ENCODE measurements around the gene AMOTL2. TPM values are rescaled to one million over a fixed set of nuclear protein-coding genes. Genes with fewer than 3 reads are reported as not detected.
A peak's percentile ranks its signal among the peaks of the same experiment; 100 is the strongest.

The AMOTL2 gene
- total RNA-seq, 1 experiment from 2014 or later: 197 TPM

DNA sequence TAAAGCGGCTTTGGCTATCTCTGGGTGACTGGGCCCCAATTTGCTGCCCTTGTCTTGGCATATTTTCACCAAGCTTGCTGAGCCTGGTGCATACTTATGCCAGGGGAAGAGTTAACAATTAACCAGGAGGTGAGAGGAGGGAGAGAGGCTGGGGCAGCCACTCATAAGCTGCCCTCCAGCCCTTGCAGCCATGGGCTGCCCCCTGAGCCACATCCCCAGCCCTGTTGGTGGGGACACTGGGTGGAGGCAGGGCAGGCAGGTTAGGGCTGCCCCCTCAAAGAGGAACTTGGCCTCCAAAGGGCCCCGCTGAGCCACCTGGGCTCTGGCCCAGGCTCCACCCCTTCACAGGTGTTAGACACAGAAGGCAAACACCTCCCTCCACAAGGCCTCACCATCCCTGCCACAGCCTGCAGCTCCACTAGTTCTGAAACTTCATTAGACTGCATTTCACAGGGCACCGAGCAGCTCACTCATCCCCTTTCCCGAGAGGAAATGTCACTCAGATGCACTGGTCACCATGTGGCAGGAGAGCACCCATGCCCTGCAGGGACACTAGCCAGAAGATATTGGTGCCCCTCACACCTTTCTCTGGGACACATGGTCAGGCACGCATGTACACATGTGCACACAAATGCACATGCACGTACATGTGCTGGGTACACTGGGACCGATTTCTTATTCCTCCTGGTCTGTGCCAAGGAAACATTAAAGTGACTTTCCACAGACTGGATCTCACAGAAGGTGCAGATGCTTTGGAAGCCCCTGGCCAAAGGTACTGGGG, 20.2 kb downstream of the AMOTL2 start:
- no peak for DNase-seq (ENCODE audit: low read depth)

DNA sequence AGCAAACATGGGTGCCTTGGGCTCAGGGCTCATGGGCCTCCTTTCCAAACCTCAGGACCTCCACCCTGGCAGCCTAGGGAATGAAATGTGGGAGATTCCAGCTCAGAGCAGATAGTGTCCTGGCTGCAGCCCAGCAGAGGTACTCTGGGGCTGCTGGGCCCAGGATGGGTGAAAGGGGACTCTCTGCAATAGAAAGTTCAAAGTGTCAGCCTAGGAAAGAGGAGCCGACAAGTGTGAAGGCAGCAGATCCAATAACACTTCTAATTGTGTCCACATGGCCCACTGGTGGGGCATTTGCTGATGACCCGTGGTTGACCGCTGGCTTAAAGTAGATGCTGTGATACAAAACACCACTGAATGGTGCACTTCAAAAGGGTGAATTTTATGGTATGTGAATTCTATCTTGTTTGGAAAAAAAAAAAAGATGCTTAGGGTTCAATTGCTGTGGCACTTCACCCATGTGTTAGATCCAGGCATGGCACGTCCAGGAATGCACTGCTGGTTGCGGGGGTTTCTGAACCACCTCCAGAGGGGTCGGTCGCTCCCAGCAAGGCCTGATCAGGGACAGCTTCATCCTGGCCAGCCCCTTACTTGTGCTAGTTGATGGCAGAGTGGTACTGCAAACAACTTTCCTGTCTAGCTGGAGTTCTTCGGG, 20.9 kb downstream of the AMOTL2 start:
- no peak for DNase-seq (ENCODE audit: low read depth)

DNA sequence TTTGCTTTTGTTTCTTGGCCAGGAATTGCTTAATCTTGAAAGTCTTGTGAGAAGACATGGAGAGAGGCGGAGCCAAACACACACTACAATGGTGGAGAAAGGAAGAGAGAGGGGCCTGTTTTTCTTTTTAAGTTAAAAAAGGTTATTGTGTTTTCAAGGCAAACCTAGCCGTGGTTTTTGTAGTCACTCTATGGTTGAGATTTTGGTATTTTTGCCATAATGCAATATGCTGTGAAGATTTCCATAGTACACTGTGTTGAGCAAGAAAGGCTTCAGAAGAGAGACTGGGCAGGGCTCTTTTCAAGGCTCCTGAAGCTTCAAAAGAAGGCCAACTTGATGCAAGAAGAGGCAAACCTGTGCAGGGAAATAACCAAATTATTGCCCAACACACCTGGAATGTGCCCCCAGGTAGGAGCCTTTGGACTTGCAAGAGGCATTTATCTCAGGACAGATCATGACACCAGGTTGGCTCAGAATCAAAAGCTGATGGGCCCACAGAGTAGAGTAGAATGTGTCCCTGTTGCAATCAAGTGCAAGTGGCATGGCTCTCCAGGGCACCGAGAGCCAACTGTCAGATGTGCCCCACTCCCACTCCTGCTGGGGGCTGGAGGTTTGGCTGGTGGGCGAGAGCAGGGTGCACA, 22.1 kb downstream of the AMOTL2 start:
- DNase-seq (ENCODE audit: low read depth): no peak

- DNase-seq (ENCODE audit: low read depth): no peak
Measured at GRCh38 chr3:134351427-134351826, 22.8 kb downstream of the AMOTL2 start.

DNA sequence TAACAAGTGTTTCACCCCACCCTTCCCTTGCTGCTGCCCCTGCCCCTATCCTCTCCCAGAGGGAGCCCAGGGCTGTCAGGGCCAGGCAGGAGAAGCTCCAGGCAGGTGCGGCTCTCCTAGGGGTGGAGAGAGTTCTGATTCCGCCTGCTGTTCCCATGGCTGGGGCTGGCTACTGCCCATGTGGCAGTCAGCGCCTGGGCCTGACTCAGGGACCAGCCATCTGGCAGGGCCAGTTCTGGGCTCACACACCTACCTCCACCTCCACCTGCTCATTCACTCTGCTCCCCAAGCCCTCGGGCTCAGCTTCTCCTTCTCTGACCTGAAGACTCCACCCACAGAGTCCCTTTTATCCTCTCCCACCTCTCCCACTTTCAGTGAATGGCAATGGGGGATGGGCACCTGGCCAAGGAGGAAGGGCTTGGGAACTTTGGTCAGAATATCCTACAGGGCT, 23.4 kb downstream of the AMOTL2 start:
- DNase-seq (ENCODE audit: low read depth): no peak

- DNase-seq (ENCODE audit: low read depth): no peak
Measured at GRCh38 chr3:134350266-134350665, 24.0 kb downstream of the AMOTL2 start.

DNA sequence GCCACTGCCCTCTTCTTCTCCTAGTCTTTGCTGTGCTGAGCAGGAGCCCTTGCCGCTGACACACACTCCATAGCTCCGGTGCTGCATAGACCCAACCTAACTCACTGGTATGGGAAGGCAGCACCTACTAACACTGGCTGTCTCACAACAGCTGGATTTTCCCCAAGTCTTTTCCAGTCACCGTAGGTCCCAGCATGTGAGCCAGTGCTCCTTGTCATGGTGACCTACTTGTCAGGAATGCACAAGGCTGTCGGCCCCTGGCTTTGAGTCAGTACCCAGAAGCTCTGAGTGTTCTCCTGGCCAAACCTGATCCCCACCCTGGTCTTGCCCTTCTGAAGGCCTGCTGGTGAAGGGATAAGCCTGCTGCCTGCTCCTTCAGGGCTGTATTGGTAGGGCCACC, 25.7 kb downstream of the AMOTL2 start:
- DNase-seq (ENCODE audit: low read depth): peak; percentile 63

DNA sequence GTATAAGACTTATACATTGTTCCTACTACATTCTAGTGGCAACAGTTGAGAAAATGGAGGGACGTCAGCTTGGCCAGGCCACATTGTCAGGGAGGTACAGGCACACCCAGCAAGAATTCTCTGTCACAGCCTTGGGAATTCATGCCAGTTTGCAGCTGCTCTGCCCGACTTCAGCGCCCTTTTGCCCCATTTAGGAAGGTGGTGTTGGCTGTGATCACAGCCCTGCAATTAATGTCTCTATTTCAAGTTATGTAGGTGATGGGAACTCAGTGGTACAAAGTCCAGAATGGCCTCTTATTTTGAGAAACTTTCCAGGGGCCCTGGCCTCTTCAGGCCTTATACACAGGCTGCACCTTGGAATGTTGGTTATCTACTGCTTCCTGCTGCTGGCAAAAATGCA, 26.7 kb downstream of the AMOTL2 start:
- no peak for DNase-seq (ENCODE audit: low read depth)

GRCh38 chr3:134346744-134347143, 27.5 kb downstream of the AMOTL2 start:
- DNase-seq (ENCODE audit: low read depth): no peak

- DNase-seq (ENCODE audit: low read depth): no peak
Measured at GRCh38 chr3:134345202-134345601, 29.0 kb downstream of the AMOTL2 start.

- DNase-seq (ENCODE audit: low read depth): no peak
Measured at GRCh38 chr3:134344560-134344959, 29.7 kb downstream of the AMOTL2 start.

- no peak for DNase-seq (ENCODE audit: low read depth)
Measured at GRCh38 chr3:134342259-134342658, 32.0 kb downstream of the AMOTL2 start.

DNA sequence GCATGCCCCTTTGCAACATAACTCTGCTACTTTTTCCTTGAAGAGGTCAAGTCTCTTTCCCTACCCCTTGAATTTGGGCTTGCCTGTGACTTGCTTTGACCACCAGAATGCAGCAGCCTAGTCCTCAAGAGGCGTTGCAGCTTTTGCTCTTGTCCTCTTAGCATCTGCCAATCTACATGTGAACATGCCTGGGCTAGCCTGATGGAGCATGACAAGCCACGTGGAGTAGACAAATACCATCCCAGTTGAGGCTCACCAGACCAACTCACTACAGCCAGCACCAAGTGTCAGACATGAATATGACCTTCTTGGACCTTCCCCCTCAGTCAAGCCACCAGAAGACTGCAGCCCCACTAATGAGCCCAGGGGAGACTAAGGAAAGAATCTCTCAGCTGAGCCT, 32.9 kb downstream of the AMOTL2 start:
- no peak for DNase-seq (ENCODE audit: low read depth)

DNA sequence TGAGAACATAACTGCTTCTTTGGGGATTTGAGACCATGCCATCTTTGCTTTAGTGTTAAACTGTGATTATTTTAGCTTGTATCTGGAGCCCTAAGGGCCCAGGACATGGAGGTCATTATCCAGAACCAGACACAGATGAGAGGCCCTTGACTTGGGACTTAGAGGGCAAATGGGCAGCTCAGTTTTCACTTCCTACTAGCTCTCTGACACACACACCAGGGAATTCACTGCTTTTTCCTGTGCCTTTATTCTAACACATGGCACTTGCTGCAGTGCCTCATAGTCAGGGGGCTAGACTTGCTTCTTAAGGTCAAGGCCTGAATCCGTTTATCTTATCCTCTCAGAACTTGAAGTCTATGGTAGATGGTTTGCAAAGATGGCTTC, 33.3 kb downstream of the AMOTL2 start:
- DNase-seq (ENCODE audit: low read depth): no peak

DNA sequence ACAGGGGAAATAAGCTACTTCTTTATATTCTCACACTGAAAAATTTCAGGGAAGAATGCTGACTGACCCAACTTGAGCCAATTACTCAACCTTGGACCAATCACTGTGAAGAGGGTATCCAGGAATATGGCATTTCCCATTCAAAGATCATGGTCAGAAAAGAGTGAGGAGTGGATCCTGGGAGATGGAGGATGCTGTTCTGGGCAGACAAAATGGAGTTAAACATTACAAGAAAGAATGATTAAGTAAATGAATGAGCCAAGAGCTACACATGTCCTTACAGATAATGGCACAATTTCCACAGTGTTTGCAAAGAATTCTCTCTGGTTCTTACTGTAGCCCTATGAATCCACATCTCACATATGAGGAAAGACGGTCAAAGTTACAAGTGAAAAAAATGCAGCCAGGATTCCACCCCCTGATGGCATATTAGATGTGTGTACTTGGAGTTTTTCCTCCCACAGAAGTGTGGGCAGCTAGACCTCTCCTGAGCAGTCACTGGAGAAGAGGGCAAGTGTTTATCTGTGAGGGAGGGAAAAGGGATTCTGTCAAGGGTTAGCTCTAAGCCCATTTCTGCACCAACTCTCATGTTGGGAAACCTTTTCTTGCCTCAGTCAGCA, 33.8 kb downstream of the AMOTL2 start:
- DNase-seq (ENCODE audit: low read depth): no peak

DNA sequence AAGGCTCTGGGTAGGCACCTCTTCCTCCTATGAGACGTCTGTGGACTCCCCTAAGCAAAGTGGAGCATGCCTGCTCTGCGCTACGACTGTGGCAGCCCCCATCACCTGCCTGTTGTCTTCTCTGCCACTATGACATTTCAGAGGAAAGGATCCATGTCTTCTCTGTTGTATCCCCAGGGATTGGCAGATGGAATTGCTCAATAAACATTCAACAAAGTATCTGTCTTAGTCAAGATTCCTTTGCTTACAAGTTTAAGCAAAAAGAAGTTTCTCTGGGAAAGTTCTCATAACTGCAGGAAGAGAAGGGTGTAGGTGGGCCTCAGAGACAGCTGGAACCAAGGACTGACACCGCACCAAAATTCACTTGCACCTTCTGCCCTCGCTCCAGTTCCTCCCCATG, 34.3 kb downstream of the AMOTL2 start:
- no peak for DNase-seq (ENCODE audit: low read depth)

- no peak for DNase-seq (ENCODE audit: low read depth)
Measured at GRCh38 chr3:134339331-134339730, 34.9 kb downstream of the AMOTL2 start.

GRCh38 chr3:134338516-134339261, 35.6 kb downstream of the AMOTL2 start:
- DNase-seq (ENCODE audit: low read depth): no peak

DNA sequence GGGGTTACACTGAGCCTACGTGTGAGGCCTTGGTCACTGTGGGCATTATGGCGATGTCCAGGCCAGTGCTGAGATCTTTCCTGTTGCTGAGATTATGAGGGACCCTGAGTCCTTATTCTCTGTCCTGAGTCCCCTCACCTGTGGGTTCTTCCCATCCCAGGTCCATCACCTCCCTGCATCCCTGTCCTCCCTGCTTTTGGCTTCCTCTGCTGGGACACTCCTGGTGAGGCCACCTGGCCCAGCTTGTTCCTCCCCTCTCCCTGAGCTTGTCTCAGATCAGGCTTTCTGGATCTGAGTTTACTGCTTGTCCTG, 36.1 kb downstream of the AMOTL2 start:
- DNase-seq (ENCODE audit: low read depth): no peak

- DNase-seq (ENCODE audit: low read depth): no peak
Measured at GRCh38 chr3:134337511-134338200, 36.6 kb downstream of the AMOTL2 start.

DNA sequence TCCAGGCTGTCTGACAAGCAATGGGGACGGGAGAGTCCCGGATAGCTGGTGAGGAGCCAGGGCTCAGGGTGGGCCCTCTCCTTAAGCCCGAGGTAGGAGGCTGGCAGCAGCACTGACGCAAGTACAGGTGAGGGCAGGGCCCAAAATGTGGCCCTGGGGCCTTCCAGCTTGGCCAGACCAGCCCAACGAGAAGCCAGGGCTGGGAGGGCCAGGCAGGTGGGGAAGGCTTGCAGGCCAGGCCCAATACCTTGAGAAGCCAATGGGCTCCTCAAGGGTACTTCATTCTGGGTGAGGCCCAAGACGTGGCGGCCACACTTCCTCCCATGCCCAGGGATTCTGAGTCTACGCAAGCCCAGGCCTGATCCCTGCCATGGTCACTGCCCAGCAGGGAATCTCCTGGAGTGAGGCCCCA, 37.2 kb downstream of the AMOTL2 start:
- no peak for DNase-seq (ENCODE audit: low read depth)
